ENCODE data around the gene POLRMT. TPM values are rescaled to one million over a fixed set of nuclear protein-coding genes. Genes with fewer than 3 reads are reported as not detected.
"Not testable (repeated sequence)": the region's sequence is repeated elsewhere in the genome, so short reads cannot be mapped to it uniquely, and the experiment has no call there.

The POLRMT gene
- polyA plus RNA-seq, 6 donors from 2014 or later, result 12.1 to 56.8 (median 34.4) TPM

DNA sequence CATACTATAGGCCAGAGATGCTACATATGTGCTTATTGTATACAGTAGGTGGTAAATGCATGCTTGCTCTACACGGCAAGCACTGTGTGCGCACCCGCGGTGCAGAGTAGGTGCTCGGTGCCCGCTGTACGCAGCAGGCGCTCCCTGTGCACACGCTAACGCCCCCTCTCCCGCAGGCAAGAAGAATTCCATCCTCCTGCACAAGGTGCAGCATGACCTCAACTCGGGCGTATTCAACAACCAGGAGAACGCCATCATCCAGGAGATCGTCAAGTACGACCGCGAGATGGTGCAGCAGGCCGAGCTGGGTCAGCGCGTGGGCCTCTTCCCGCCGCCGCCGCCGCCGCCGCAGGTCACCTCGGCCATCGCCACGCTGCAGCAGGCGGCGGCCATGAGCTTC lies 17.7 kb downstream of the POLRMT start:
- no peak overlapping the region for H3K27ac Mint-ChIP-seq
- H3K27me3 Mint-ChIP-seq, result peaks cover 4 to 8% (median 6%) of the 10 kb centered on the region in 3 donors
- peaks cover 5 to 18% (median 7%) of the 10 kb centered on the region in 3 donors for H3K4me1 Mint-ChIP-seq
- DNase-seq, result no peak
- peaks cover 3 to 8% of the 10 kb centered on the region in 2 donors for H3K36me3 Mint-ChIP-seq
- H3K4me3 Mint-ChIP-seq, result peak overlapping the region in 6 of 8 donors; percentile 17 to 77 (median 57)
- peak in 1 of 2 donors; percentile 9 for ATAC-seq (ENCODE audit: low read depth in 2 of 2)
- H3K9me3 Mint-ChIP-seq, result no peaks in the 10 kb centered on the region

DNA sequence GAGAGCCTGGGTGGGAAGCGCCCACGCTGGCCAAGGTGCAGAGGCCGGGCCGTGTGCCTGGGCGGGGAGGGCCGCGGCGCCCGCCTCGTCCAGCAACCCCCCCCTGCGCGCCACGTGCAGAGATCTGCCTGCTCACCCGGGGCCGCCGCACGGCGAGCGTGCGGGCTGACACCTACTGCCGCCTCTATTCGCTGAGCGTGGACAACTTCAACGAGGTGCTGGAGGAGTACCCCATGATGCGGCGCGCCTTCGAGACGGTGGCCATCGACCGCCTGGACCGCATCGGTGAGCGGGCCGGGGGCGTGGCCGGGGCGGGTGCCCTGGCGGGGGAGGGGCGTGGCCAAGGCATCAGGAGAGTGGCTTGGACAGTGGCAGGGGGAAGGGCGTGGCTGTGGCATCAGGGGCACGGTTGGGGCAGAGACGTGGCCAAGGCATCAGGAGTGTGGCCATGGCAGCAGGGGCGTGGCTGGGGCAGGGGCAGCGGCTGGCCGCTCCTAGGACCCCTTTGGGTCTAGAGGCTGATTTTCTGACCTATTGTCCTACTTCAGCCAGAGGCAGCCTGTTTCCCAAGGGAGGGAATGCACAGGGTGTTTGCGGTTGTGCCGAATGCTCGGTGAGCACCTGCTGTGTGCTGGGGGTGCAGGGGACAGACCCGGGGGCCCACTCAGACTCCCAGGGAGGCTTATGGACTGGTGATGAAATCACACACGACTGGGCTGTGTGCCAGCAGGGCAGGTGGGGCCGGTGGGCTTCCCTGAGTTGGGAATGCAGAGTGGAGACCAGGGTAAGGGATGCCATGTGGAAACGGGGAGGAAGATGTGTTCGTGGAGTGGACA lies 19.4 kb downstream of the POLRMT start:
- ATAC-seq (ENCODE audit: low read depth in 2 of 2), result no peak
- no peak overlapping the region for H3K27ac Mint-ChIP-seq

DNA sequence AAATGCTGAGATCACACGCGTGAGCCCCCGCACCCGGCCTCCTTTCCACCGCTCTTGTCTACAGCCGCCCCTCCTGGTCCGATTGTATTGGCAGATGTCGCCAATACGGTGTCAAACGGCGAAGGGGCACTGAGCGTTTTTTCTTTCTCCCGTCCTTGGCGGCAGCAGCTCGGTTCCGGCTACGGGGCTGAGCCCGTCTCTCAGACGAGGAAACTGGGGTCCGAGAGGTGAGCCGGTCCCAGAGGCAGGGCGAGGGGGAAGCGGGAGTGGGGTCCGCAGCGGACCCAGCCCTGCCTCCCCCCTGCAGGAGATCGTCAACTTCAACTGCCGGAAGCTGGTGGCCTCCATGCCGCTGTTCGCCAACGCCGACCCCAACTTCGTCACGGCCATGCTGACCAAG lies 20.4 kb downstream of the POLRMT start:
- no peak overlapping the region for H3K27ac Mint-ChIP-seq
- H3K4me1 Mint-ChIP-seq, result peaks cover 7 to 18% (median 8%) of the 10 kb centered on the region in 3 donors
- H3K9me3 Mint-ChIP-seq, result no peaks in the 10 kb centered on the region
- H3K27me3 Mint-ChIP-seq, result peaks cover 4 to 8% (median 6%) of the 10 kb centered on the region in 3 donors
- H3K4me3 Mint-ChIP-seq, result no peak overlapping the region
- ATAC-seq (ENCODE audit: low read depth in 2 of 2) (no peak), DNase-seq (no peak)
- peaks cover 0 to 3% of the 10 kb centered on the region in 2 donors for H3K36me3 Mint-ChIP-seq

More for the DNA sequence above, 19.4 kb downstream of the POLRMT start:
- DNase-seq, result no peak
- Mint-ChIP-seq H3K36me3 (peaks cover 3 to 8% of the 10 kb centered on the region in 2 donors), H3K4me3 (peak overlapping the region in 1 of 8 donors; percentile 11), H3K27me3 (peaks cover 4 to 8% (median 6%) of the 10 kb centered on the region in 3 donors), H3K4me1 (peaks cover 7 to 18% (median 8%) of the 10 kb centered on the region in 3 donors), H3K9me3 (no peaks in the 10 kb centered on the region)

DNA sequence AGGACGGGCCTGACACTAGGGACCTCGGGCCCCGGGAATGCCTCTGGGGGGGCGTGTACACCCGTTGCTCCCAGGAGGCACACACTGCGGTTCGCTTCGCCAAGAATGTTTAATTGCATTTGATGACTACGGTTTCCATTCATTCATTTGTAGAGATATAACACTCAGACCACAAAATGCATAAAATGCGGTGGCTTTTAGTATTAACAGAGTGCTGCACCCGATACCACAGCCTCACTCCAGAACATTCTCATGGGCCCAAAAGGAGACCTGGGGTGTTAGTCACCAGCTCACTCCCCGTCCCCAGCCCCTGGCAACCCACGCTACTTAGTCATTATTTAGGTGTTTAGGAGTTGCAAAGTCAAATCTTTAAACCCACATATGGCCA lies 21.9 kb downstream of the POLRMT start:
- H3K27ac Mint-ChIP-seq, result peak overlapping the region in 1 of 6 donors; percentile 57
- H3K36me3 Mint-ChIP-seq, result peaks cover 0 to 3% of the 10 kb centered on the region in 2 donors
- H3K27me3 Mint-ChIP-seq, result peaks cover 4 to 8% (median 6%) of the 10 kb centered on the region in 3 donors
- no peak for DNase-seq
- peaks cover 7 to 18% (median 8%) of the 10 kb centered on the region in 3 donors for H3K4me1 Mint-ChIP-seq
- ATAC-seq (ENCODE audit: low read depth in 2 of 2), result no peak
- H3K9me3 Mint-ChIP-seq, result no peaks in the 10 kb centered on the region
- peak overlapping the region; percentile 42 to 89 (median 84) for H3K4me3 Mint-ChIP-seq

DNA sequence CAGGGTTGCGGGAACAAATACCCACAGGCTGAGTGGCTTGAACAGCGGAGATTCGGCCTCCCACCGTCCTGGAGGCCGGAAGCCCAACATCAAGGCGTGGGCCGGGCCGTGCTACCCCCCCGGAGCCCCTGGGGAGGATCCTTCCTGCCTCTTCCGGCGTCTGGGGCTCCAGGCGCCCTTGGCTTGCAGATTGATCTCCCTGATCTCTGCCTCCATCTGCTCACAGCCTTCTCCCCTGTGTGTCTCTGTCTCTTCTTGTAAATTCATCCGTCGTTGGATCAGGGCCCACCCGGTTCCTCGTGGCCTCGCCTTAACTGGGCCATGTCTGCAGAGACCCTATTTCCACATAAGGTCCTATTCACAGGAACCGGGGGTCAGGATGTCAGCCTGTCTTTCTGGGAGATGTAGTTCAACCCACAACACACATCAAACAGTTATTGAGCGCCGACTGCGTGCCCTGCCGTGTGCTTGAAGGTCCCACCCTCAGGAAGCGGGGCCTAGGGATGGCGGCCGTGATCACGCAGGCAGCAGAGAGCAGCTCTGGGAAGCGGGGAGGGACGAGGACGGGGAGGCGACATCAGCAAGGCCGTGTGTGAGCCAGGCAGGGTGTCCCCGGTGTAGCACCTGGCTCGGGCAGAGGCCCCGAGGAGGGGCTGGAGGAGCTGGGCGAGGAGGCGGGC lies 22.4 kb downstream of the POLRMT start:
- peaks cover 7 to 18% (median 8%) of the 10 kb centered on the region in 3 donors for H3K4me1 Mint-ChIP-seq
- peak overlapping the region; percentile 56 to 89 (median 84) for H3K4me3 Mint-ChIP-seq
- ATAC-seq (ENCODE audit: low read depth in 2 of 2) (peak; percentile 56 to 63), DNase-seq (peak; percentile 39)
- peaks cover 0 to 3% of the 10 kb centered on the region in 2 donors for H3K36me3 Mint-ChIP-seq
- H3K27me3 Mint-ChIP-seq, result peaks cover 4 to 8% (median 6%) of the 10 kb centered on the region in 3 donors
- H3K27ac Mint-ChIP-seq, result peak overlapping the region in 5 of 6 donors; percentile 5 to 87 (median 75)
- no peaks in the 10 kb centered on the region for H3K9me3 Mint-ChIP-seq

DNA sequence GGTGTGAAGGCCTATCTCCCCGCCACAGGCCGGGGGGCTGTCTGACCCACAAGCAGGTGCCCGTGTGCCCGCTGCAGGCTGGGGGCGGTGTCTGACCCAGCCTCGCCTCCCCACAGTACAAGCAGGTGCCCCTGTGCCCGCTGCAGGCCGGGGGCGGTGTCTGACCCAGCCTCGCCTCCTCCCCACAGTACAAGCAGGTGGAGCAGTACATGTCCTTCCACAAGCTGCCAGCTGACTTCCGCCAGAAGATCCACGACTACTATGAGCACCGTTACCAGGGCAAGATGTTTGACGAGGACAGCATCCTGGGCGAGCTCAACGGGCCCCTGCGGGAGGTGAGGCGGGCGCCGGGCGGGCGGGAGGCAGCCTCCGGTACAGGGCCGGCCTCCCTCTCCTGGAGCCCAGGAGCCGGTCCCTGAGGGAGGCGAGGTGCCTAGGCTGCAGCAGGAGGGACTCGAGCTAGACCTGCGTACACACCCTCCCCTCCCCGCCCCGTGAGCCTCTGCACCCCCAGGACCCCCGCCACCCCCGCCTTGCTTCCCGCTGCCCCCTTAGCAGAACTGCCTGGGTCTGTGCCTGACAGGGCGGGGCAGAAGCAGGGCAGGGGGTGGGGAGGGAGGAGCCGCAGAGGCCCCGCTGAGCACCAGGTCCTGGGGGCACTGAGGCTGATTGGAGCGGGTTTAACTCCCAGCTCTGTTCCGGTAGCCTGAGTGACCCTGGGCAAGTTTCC lies 23.1 kb downstream of the POLRMT start:
- peak; percentile 62 to 69 for ATAC-seq (ENCODE audit: low read depth in 2 of 2)
- Mint-ChIP-seq H3K27me3 (peaks cover 0 to 8% (median 6%) of the 10 kb centered on the region in 3 donors), H3K9me3 (no peaks in the 10 kb centered on the region), H3K4me1 (peaks cover 7 to 15% (median 8%) of the 10 kb centered on the region in 3 donors), H3K36me3 (no peaks in the 10 kb centered on the region), H3K27ac (peak overlapping the region in 2 of 6 donors; percentile 65 to 75), H3K4me3 (peak overlapping the region; percentile 56 to 89 (median 84))
- no peak for DNase-seq

DNA sequence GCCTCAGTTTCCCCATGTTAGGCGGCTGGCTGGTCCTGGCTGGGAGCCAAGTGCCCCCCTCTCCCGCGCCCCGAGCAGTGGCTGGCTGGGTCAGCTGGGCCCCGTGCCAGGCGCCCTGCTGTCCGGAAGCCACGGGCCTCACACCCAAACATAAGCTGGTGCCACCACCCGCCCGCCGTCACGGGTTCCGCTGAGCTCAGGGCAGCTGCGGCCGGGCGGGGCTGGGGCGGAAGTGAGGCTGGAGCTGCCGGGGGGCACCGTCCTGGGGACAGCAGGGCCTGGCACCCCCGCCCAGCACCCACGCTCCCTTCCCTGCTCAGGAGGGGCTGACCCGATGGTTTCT lies 24.4 kb downstream of the POLRMT start:
- H3K4me1 Mint-ChIP-seq, result peaks cover 7 to 9% (median 8%) of the 10 kb centered on the region in 3 donors
- DNase-seq (no peak), ATAC-seq (ENCODE audit: low read depth in 2 of 2) (no peak)
- H3K27me3 Mint-ChIP-seq, result no peaks in the 10 kb centered on the region
- no peaks in the 10 kb centered on the region for H3K9me3 Mint-ChIP-seq
- H3K36me3 Mint-ChIP-seq, result no peaks in the 10 kb centered on the region
- no peak overlapping the region for H3K4me3 Mint-ChIP-seq
- no peak overlapping the region for H3K27ac Mint-ChIP-seq

DNA sequence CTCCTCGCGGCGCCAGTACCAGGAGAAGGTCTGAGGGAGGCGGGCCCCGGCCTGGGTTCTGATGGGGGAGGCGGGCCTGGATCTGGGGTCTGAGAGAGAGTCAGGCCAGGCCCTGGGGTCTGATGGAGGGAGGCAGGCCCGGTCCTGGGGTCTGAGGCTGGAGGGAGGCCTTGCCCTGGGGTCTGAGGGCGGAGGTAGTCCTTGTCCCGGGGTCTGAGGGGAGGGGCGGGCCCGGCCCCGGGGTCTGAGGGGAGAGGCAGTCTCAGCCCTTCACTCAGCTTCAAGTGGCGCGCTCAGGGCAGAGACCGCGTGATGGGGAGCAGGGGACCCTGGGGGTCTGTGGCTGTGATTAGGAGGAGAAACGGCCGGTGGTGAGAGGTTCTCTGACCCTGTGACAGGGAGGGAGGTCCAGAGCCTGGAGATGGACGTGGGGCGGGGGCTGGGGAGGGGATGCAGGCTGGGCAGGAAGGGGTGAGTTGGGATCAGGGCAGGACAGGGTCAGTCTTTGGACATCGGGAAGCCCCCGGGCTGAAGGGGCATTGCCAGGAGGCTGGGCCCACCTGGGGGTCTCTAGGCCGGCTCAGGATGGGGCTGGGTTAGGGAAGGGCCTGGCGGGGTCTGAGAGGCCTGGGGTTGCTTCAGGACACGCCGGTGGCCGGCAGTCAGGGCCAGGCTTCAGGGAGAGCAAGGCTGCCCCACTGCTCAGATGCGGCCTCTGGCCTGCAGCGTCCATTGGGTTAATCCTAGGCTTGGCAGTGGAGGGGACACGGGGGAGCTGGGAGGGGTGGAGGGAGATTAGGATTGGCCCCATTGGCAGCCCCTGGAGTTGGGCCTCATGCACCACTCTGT lies 25.0 kb downstream of the POLRMT start:
- H3K27ac Mint-ChIP-seq, result no peak overlapping the region
- DNase-seq (no peak), ATAC-seq (ENCODE audit: low read depth in 2 of 2) (no peak)
- no peaks in the 10 kb centered on the region for H3K9me3 Mint-ChIP-seq
- H3K36me3 Mint-ChIP-seq, result no peaks in the 10 kb centered on the region
- peak overlapping the region in 2 of 8 donors; percentile 66 to 83 for H3K4me3 Mint-ChIP-seq
- H3K27me3 Mint-ChIP-seq, result no peaks in the 10 kb centered on the region
- H3K4me1 Mint-ChIP-seq, result peaks cover 7 to 9% (median 8%) of the 10 kb centered on the region in 3 donors

DNA sequence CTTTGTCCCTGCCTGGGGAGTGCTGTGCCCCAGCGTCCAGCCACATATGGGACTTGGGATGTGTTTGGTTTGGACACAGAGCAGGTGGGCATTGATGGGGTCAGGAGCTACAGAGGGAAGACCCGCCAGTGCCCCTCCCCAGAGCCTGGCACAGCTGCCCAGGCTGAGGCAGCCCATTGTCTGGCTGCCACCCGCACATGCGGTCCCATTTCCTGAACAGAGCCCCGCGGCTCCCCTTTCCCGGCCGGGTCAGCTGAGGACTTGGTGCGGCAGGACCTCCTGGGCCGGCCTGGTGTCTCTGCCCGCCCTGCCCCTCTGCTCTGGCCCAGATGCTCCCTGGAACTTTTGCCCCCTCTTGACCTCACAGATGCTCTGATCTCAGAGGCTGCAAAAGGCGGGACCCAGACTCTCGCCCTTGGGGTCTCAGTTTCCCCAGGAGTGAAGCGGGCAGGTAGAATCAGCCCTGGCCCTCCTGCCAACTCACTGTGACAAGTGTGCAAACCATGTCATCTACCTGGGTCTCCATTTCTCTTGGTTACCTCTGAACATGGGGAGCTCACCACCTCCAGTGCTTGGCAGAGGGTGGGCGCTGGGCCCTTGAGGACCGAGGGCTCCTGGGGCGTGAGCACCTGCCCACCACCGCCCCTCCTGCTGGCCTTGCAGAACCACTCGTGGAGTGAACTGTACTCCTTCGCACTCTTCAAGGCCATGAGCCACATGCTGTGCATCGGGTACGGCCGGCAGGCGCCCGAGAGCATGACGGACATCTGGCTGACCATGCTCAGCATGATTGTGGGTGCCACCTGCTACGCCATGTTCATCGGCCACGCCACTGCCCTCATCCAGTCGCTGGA lies 25.8 kb downstream of the POLRMT start:
- peaks cover 0 to 4% of the 10 kb centered on the region in 2 donors for H3K36me3 Mint-ChIP-seq
- H3K27ac Mint-ChIP-seq, result peak overlapping the region in 1 of 6 donors; percentile 33
- peaks cover 0 to 3% (median 0%) of the 10 kb centered on the region in 3 donors for H3K27me3 Mint-ChIP-seq
- H3K4me3 Mint-ChIP-seq, result peak overlapping the region in 1 of 8 donors; percentile 51
- ATAC-seq (ENCODE audit: low read depth in 2 of 2) (no peak), DNase-seq (no peak)
- peaks cover 0 to 2% (median 0%) of the 10 kb centered on the region in 7 donors for H3K9me3 Mint-ChIP-seq
- H3K4me1 Mint-ChIP-seq, result peaks cover 7 to 9% (median 9%) of the 10 kb centered on the region in 3 donors

DNA sequence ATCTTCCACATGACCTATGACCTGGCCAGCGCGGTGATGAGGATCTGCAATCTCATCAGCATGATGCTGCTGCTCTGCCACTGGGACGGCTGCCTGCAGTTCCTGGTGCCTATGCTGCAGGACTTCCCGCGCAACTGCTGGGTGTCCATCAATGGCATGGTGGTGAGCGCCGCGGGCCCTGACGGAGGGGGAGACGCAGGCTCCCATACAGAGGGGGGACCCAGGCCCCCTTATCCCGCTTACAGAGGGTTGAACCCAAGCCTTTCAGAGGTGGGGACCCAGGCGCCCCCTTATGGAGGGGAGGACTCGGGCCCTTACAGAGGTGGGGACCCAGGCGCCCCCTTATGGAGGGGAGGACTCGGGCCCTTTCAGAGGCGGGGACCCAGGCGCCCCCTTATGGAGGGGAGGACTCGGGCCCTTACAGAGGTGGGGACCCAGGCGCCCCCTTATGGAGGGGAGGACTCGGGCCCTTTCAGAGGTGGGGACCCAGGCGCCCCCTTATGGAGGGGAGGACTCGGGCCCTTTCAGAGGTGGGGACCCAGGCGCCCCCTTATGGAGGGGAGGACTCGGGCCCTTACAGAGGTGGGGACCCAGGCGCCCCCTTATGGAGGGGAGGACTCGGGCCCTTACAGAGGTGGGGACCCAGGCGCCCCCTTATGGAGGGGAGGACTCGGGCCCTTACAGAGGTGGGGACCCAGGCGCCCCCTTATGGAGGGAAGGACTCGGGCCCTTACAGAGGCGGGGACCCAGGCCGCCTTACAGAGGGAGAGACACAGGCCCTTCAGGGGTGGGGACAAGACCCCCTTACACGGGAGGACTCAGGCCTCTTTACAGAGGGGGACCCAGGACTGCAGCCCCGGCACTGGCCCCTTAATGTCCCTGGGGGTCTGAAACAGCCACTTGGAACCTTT lies 28.0 kb downstream of the POLRMT start:
- peak overlapping the region in 2 of 8 donors; percentile 40 to 78 for H3K4me3 Mint-ChIP-seq
- H3K4me1 Mint-ChIP-seq; DNase-seq; H3K9me3 Mint-ChIP-seq; H3K36me3 Mint-ChIP-seq; H3K27me3 Mint-ChIP-seq; H3K27ac Mint-ChIP-seq; ATAC-seq (ENCODE audit: low read depth in 2 of 2): not testable (repeated sequence)

DNA sequence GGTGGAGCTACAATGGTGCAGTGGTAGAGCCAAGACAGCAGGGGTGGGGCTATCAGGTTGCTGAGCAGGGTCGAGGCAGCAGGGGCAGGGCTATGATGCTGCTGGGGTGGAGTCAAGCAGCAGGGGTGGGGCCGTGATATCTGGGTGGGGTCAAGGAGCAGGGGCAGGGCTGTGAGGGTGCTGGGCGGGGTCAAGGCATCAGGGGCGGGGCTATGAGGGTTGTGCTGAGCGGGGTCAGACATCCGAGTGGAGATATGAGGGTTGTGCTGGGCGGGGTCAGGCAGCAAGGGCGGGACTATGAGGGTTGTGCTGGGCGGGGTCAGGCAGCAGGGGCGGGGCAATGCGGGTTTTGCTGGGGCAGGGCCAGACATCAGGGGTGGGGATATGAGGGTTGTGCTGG lies 29.0 kb downstream of the POLRMT start:
- DNase-seq (no peak), ATAC-seq (ENCODE audit: low read depth in 2 of 2) (peak; percentile 21 to 53)
- Mint-ChIP-seq H3K27me3 (peaks cover 0 to 5% (median 0%) of the 10 kb centered on the region in 3 donors), H3K36me3 (peaks cover 0 to 10% of the 10 kb centered on the region in 2 donors), H3K4me3 (peak overlapping the region in 1 of 8 donors; percentile 16), H3K27ac (no peak overlapping the region), H3K9me3 (peaks cover 0 to 6% (median 0%) of the 10 kb centered on the region in 7 donors), H3K4me1 (peaks cover 0 to 4% (median 0%) of the 10 kb centered on the region in 3 donors)
